ENCODE measurements around the gene ATP10A.

The ATP10A gene

GRCh38 chr15:25863111-25863967, at the start of gene ATP10A:
Gene ATP10A, minus strand, starts transcription at chr15:25863327. Its CDS starts 231 bp downstream, at chr15:25863096.
- Histone ChIP-seq H4K20me1 (peaks cover 15% of the 10 kb centered on the region; the same call in 1 of the 2 replicates), H3K27ac (peak within 1 kb of the TSS; percentile 85), H3K36me3 (no peaks in the 10 kb centered on the region), H3K4me3 (peak within 1 kb of the TSS; percentile 82), H3K4me2 (peak within 1 kb of the TSS; percentile 97), H3K9me3 (no peaks in the 10 kb centered on the region), H3K27me3 (no peaks in the 10 kb centered on the region), H3K4me1 (peaks cover 55% of the 10 kb centered on the region), H3K9ac (peak within 1 kb of the TSS; percentile 83)
- TF ChIP-seq Cebpa-rat (IDR thresholded peaks at IDR 0.05): no peak

GRCh38 chr15:25912035-25912434, 48.9 kb upstream of the ATP10A start:
- Histone ChIP-seq H3K36me3 (no peaks in the 10 kb centered on the region), H3K9ac (no peak overlapping the region), H3K27me3 (no peaks in the 10 kb centered on the region), H3K9me3 (0 out of 2 replicates have a peak, but pooled peaks cover 5% of the 10 kb centered on the region), H3K4me2 (no peak overlapping the region), H4K20me1 (no peaks in the 10 kb centered on the region), H3K4me1 (peaks cover 16% of the 10 kb centered on the region), H3K27ac (no peak overlapping the region), H3K4me3 (no peak overlapping the region)
- no peak for TF ChIP-seq Cebpa-rat (IDR thresholded peaks at IDR 0.05)

DNA sequence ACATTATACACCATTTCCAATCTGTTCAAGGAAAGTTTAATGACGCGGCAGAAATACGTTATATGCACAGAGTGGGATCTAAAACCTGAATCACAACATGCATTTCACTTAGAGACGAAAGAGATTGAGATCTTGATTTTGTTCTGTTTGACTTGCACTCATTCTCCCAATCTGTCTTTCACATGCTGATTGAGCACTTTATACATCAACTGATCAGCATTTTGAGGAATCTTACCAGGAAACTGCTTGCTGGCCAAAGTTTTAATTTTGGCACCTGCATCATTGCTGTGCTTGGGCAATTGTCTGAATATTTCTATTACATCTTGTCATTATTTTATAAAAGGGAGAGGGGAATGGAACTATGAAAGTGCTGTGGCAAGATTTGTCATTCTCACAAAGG, 47.7 kb upstream of the ATP10A start:
- no peak overlapping the region for H3K9ac ChIP-seq
- H3K4me2 ChIP-seq: peak overlapping the region; percentile 40
- no peaks in the 10 kb centered on the region for H4K20me1 ChIP-seq
- peaks cover 16% of the 10 kb centered on the region for H3K4me1 ChIP-seq
- TF ChIP-seq Cebpa-rat (IDR thresholded peaks at IDR 0.05): no peak
- 0 out of 2 replicates have a peak, but pooled peaks cover 5% of the 10 kb centered on the region for H3K9me3 ChIP-seq
- no peaks in the 10 kb centered on the region for H3K36me3 ChIP-seq
- no peak overlapping the region for H3K4me3 ChIP-seq
- H3K27ac ChIP-seq: no peak overlapping the region
- no peaks in the 10 kb centered on the region for H3K27me3 ChIP-seq

DNA sequence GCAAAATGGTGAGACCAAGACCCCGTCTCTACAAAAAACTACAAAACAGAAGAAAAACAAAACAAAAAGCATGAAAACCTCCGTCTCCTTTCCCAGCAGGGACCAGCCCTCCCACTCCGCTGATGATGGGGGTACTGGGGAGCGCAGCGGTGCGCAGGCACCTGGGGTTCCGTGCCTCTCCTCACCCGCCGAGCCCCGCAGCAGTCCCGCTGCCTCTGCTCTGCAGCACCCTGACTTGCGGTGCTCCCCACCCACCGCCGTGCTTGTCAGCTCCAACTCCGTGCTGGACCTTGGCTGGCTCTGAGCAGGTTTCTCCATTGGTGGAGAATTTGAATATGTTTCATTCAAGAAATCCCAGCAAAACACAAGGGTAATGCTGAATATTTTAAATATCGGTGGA, 46.7 kb upstream of the ATP10A start:
- peaks cover 16% of the 10 kb centered on the region for H3K4me1 ChIP-seq
- peak overlapping the region; percentile 40 for H3K4me2 ChIP-seq
- no peaks in the 10 kb centered on the region for H3K36me3 ChIP-seq
- no peaks in the 10 kb centered on the region for H4K20me1 ChIP-seq
- H3K4me3 ChIP-seq: no peak overlapping the region
- no peak for TF ChIP-seq Cebpa-rat (IDR thresholded peaks at IDR 0.05)
- H3K27ac ChIP-seq: no peak overlapping the region
- 0 out of 2 replicates have a peak, but pooled peaks cover 3% of the 10 kb centered on the region for H3K9me3 ChIP-seq
- no peaks in the 10 kb centered on the region for H3K27me3 ChIP-seq
- no peak overlapping the region for H3K9ac ChIP-seq

DNA sequence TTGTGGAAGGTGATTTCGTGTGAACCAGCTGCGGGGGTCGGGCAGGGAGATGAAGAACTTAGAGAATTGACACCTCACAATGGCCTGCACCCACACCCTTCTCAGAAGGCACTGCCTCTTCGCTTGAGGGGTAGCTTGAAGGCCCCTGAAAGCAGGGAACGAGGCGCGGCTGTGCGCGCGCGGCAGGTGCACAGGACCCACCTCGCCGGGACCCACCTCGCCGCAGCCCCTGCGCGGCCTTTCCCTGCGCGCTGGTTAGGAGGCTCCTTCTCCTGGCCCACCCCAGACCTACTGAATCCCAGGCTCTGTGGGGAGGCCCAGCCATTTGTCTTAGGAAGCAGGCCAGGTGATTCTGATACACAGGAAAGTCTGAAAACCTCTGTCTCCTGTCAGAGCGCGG, 46.2 kb upstream of the ATP10A start:
- no peak overlapping the region for H3K4me2 ChIP-seq
- H3K27ac ChIP-seq: no peak overlapping the region
- TF ChIP-seq Cebpa-rat (IDR thresholded peaks at IDR 0.05): no peak
- no peaks in the 10 kb centered on the region for H4K20me1 ChIP-seq
- no peaks in the 10 kb centered on the region for H3K27me3 ChIP-seq
- no peak overlapping the region for H3K4me3 ChIP-seq
- no peaks in the 10 kb centered on the region for H3K9me3 ChIP-seq
- H3K9ac ChIP-seq: no peak overlapping the region
- no peaks in the 10 kb centered on the region for H3K36me3 ChIP-seq
- peaks cover 16% of the 10 kb centered on the region for H3K4me1 ChIP-seq

DNA sequence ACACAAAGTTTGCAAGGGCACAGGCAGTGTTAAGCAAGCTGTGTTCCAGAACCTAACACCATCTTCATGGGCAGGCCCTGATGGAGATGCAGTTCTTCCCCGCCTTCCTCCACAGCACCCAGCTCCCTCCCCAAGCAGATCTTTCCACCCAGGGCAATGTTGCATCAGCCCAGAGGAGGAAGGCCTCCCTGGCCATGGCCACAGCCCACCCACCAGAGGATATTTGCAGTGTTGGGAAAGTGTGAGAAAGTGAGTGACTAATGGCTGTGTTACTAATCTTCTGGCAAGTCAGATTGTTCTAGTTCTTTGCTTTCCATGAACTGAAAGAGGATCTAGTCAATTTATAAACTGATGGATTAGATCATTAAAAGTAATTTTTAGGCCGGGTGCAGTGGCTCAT, 42.0 kb upstream of the ATP10A start:
- H3K9ac ChIP-seq: no peak overlapping the region
- no peaks in the 10 kb centered on the region for H3K9me3 ChIP-seq
- H3K4me1 ChIP-seq: peaks cover 6% of the 10 kb centered on the region
- no peaks in the 10 kb centered on the region for H4K20me1 ChIP-seq
- no peaks in the 10 kb centered on the region for H3K36me3 ChIP-seq
- TF ChIP-seq Cebpa-rat (IDR thresholded peaks at IDR 0.05): no peak
- H3K4me2 ChIP-seq: no peak overlapping the region
- H3K4me3 ChIP-seq: no peak overlapping the region
- H3K27ac ChIP-seq: no peak overlapping the region
- no peaks in the 10 kb centered on the region for H3K27me3 ChIP-seq

DNA sequence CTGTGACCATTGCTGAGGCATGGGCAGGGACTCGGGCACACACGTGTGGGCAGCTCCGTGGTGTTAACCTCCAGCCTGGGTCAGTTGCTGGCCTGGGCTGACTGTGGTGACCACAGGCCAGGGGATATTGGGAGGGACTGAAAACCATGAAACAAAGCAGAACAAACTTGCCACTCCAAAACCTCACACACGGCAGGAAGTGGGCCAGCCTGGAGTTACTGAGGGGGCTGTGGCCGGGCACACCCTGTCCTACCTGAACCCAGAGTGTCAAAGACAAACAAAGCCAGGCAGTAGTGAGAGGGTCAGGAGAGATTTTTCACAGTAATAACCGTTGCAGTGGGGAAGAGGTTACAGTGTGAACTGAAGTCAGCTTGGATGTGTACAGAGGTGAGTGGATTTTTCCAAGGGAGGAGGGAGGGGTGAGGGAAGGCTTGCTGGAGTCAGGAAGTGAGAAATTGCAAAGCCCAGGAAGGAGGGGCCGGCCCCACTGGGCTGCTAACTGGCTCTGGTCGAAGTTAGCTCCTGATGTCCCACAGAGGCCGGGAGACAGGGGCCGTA, 40.0 kb upstream of the ATP10A start:
- H3K9ac ChIP-seq: no peak overlapping the region
- no peak overlapping the region for H3K27ac ChIP-seq
- H3K4me3 ChIP-seq: no peak overlapping the region
- H3K27me3 ChIP-seq: no peaks in the 10 kb centered on the region
- no peaks in the 10 kb centered on the region for H3K9me3 ChIP-seq
- H3K4me2 ChIP-seq: no peak overlapping the region
- TF ChIP-seq Cebpa-rat (IDR thresholded peaks at IDR 0.05): no peak
- H4K20me1 ChIP-seq: no peaks in the 10 kb centered on the region
- no peaks in the 10 kb centered on the region for H3K36me3 ChIP-seq
- H3K4me1 ChIP-seq: no peaks in the 10 kb centered on the region

DNA sequence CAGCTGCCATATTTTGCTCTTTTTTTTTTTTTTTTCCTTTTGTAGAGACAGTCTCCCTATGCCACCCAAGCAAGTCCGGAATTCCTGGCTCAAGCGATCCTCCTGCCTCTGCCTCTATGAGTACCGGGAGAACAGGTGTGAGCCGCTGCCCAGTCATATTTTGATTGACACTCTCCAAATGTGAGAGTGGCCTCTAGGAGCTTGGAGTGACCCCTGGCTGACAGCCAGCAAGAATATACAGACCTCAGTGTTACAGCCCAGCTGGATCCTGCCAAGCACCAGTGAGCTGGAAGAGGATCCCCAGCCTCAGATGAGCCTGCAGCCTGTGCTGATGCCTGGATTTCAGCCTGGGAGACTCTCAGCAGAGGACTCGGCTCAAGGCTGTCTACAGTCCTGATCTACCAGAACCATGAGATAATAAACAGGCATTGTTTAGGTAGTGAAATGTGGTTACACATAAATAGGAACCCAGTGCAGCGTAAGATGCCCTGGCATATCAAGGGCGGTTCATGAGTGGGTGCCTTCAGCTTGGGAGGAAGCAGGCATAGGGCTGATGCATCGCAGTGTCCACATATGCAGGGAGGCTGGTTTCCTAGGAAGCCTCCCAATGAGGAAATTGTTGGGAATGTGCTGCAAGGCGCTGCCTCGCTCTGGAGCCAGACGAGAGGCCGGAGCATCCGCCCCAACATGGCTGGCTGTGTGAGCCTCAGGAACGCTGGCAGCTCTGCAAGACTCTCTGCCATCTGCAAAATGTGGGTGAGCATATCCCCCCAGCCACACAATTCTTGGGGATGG, 38.9 kb upstream of the ATP10A start:
- Histone ChIP-seq H3K4me2 (no peak overlapping the region), H3K4me3 (no peak overlapping the region), H3K27me3 (no peaks in the 10 kb centered on the region), H4K20me1 (no peaks in the 10 kb centered on the region), H3K27ac (no peak overlapping the region), H3K9ac (no peak overlapping the region), H3K9me3 (no peaks in the 10 kb centered on the region), H3K36me3 (no peaks in the 10 kb centered on the region), H3K4me1 (no peaks in the 10 kb centered on the region)
- TF ChIP-seq Cebpa-rat (IDR thresholded peaks at IDR 0.05): no peak

- Histone ChIP-seq H3K4me3 (no peak overlapping the region), H3K9ac (no peak overlapping the region), H3K27me3 (no peaks in the 10 kb centered on the region), H4K20me1 (no peaks in the 10 kb centered on the region), H3K4me2 (no peak overlapping the region), H3K36me3 (no peaks in the 10 kb centered on the region), H3K27ac (no peak overlapping the region), H3K9me3 (no peaks in the 10 kb centered on the region), H3K4me1 (no peaks in the 10 kb centered on the region)
- no peak for TF ChIP-seq Cebpa-rat (IDR thresholded peaks at IDR 0.05)
These were observed 37.8 kb upstream of the ATP10A start for GRCh38 chr15:25900901-25901300.

DNA sequence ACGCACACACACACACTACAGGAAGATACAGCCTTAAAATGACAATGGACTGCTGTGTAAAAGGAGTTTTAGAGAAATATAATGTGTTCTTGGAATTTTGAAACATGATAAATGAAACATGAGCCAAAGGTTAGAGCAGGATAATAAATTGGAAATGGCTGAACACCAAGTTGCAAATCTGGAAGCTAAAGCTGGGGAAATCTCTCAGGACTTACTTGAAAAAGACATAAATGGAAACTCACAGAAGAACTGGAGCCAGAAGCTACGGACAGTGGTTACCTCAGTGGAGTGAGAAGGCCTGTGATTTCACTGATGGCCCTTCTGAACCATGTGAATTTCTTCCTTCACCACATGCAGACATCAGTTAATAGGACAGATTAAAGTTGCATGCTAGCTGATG, 37.3 kb upstream of the ATP10A start:
- H3K9ac ChIP-seq: no peak overlapping the region
- H3K27ac ChIP-seq: no peak overlapping the region
- H3K27me3 ChIP-seq: no peaks in the 10 kb centered on the region
- no peaks in the 10 kb centered on the region for H3K36me3 ChIP-seq
- no peak for TF ChIP-seq Cebpa-rat (IDR thresholded peaks at IDR 0.05)
- H3K4me1 ChIP-seq: no peaks in the 10 kb centered on the region
- H3K4me3 ChIP-seq: no peak overlapping the region
- no peak overlapping the region for H3K4me2 ChIP-seq
- no peaks in the 10 kb centered on the region for H4K20me1 ChIP-seq
- no peaks in the 10 kb centered on the region for H3K9me3 ChIP-seq
